Kidney (tissue), 14 donors: ENCODE results near the gene SMARCE1. TPM values are rescaled to one million over a fixed set of nuclear protein-coding genes. Genes with fewer than 3 reads are reported as not detected.
A peak's percentile ranks its signal among the peaks of the same experiment; 100 is the strongest.

Source experiments
- DNase-seq, 5 donors: peaks; one replicate each; pipeline ENCODE4 v3.0.0-alpha.2; 2013 to 2020
- FAIRE-seq: peaks from 2 replicates; lab custom pipeline; 2012; peaks lifted over from hg19 to GRCh38; lab: Jason Lieb, UNC
- H3K27ac ChIP-seq, 2 donors: one replicate each; pipeline ENCODE4 v1.7.0; 2013; ENCODE audit warnings: low read depth in 2 of 2, low read length in 2 of 2, inconsistent platforms in 1 of 2
- H3K27me3 ChIP-seq: one replicate; pipeline ENCODE4 v1.7.1; 2013; ENCODE audit warnings: low read length, inconsistent platforms; ENCODE audit not compliant: control insufficient read depth, insufficient read depth
- H3K36me3 ChIP-seq, 3 donors: one replicate each; pipeline versions ENCODE4 v1.7.0 to v1.7.1; 2013; ENCODE audit warnings: low read length in 3 of 3, control low read depth in 1 of 3, inconsistent platforms in 1 of 3; ENCODE audit not compliant: insufficient read depth in 3 of 3, control insufficient read depth in 2 of 3
- H3K4me1 ChIP-seq, 3 donors: one replicate each; pipeline versions ENCODE4 v1.7.0 to v1.7.1; 2013; ENCODE audit warnings: low read length in 3 of 3, inconsistent platforms in 1 of 3, low read depth in 1 of 3; ENCODE audit not compliant: control insufficient read depth in 2 of 3, insufficient read depth in 2 of 3
- H3K4me3 ChIP-seq, 3 donors: one replicate each; pipeline versions ENCODE4 v1.7.0 to v1.8.1; 2013; ENCODE audit warnings: low read length in 3 of 3, control low read depth in 1 of 3, inconsistent platforms in 1 of 3
- H3K9ac ChIP-seq, 3 donors: one replicate each; pipeline versions ENCODE4 v1.7.0 to v1.7.1; 2013; ENCODE audit warnings: low read length in 3 of 3, control low read depth in 1 of 3, inconsistent platforms in 1 of 3
- H3K9me3 ChIP-seq, 3 donors: one replicate each; pipeline versions ENCODE4 v1.7.0 to v1.7.1; 2013; ENCODE audit warnings: low read length in 3 of 3, control low read depth in 1 of 3, inconsistent platforms in 1 of 3; ENCODE audit not compliant: control insufficient read depth in 2 of 3, insufficient read depth in 1 of 3
- CTCF ChIP-seq: IDR thresholded peaks from 3 replicates; pipeline ENCODE4 v1.5.1; 2012; ENCODE audit warnings: mild to moderate bottlenecking, moderate library complexity, borderline replicate concordance; ENCODE audit not compliant: insufficient read depth; ENCODE audit errors: extremely low read depth
- intact Hi-C: fragments of 100-400 bp; cut with DNase I; formaldehyde crosslinking; loops from one replicate; pipeline ENCODE4 v1.11.1; 2022
- polyA plus RNA-seq: library from polyadenylated mRNA; stranded (reverse); fragments of 350-450 nt; fragmentation: Illumina TruSeq; extraction: RNeasy Lipid Tissue Mini Kit (QIAGEN cat#74804); gene quantifications from one replicate; pipeline ENCODE4 v1.2.3, GENCODE V29; 2014; ENCODE audit warnings: low read depth, low replicate concordance; ENCODE audit not compliant: insufficient read depth
- total RNA-seq: library from RNA; stranded (reverse); fragmentation: NEBNext Ultra II Directional; extraction: Animal tissue kit (Norgen Biotek cat#: 25700); gene quantifications from one replicate; pipeline ENCODE4 v1.2.1, GENCODE V29; 2021
- donor health status: control.
- donor health status: control.
- donor health status: control.
- donor health status: control.
- donor health status: control.
- donor health status: DM: yes; HTN: yes; CAD: no.
- donor health status: Normal renal cell carcinoma (clear cell type).

The SMARCE1 gene
- total and polyA plus RNA-seq, 2 donors from 2014 or later = 73.4 to 112 TPM

- no peak overlapping the region for H3K4me3 ChIP-seq
- DNase-seq (no peak), FAIRE-seq (no peak)
- peaks cover 0 to 14% (median 0%) of the 10 kb centered on the region in 3 donors for H3K4me1 ChIP-seq
- H3K9me3 ChIP-seq = no peaks in the 10 kb centered on the region
- intact Hi-C loops = loop anchor here (10.0 kb wide), 1 partner anchor 172 kb away; the partner anchor contains the start of gene KRT27
- H3K36me3 ChIP-seq = no peaks in the 10 kb centered on the region
- H3K27ac ChIP-seq = peak overlapping the region in 1 of 2 donors; percentile 7
- no peak overlapping the region for H3K9ac ChIP-seq
- no peaks in the 10 kb centered on the region for H3K27me3 ChIP-seq
- no peak for TF ChIP-seq CTCF
These were observed 34.9 kb downstream of the SMARCE1 start for GRCh38 chr17:40612599-40613244.

GRCh38 chr17:40611840-40612474, 35.7 kb downstream of the SMARCE1 start:
- Histone ChIP-seq H3K9me3 (no peaks in the 10 kb centered on the region), H3K27ac (no peak overlapping the region), H3K36me3 (no peaks in the 10 kb centered on the region), H3K4me1 (peaks cover 0 to 14% (median 0%) of the 10 kb centered on the region in 3 donors), H3K9ac (no peak overlapping the region), H3K27me3 (no peaks in the 10 kb centered on the region), H3K4me3 (no peak overlapping the region)
- TF ChIP-seq CTCF = no peak
- intact Hi-C loops = loop anchor here (10.0 kb wide), 1 partner anchor 173 kb away; the partner anchor contains the start of gene KRT27
- DNase-seq (no peak), FAIRE-seq (no peak)

- H3K4me1 ChIP-seq = peaks cover 0 to 7% (median 0%) of the 10 kb centered on the region in 3 donors
- FAIRE-seq (no peak), DNase-seq (no peak)
- no peak overlapping the region for H3K9ac ChIP-seq
- H3K27me3 ChIP-seq = no peaks in the 10 kb centered on the region
- H3K9me3 ChIP-seq = no peaks in the 10 kb centered on the region
- intact Hi-C loops = loop anchor here (10.0 kb wide), 1 partner anchor 174 kb away; the partner anchor contains the start of gene KRT27
- H3K36me3 ChIP-seq = no peaks in the 10 kb centered on the region
- TF ChIP-seq CTCF = no peak
- no peak overlapping the region for H3K27ac ChIP-seq
- H3K4me3 ChIP-seq = no peak overlapping the region
These were observed 37.3 kb downstream of the SMARCE1 start for GRCh38 chr17:40610359-40610758.
